Lower leg skin (tissue), 4 donors: Measurements from ENCODE around the gene GRAMD2B. TPM values are rescaled to one million over a fixed set of nuclear protein-coding genes. Genes with fewer than 3 reads are reported as not detected.

ENCODE experiments used
- DNase-seq, 2 donors: peaks; one replicate each; pipeline ENCODE4 v3.0.0-alpha.2; 2019; ENCODE audit warnings: low spot score in 2 of 2
- H3K4me3 ChIP-seq: fragments of 200-600 bp; sonication (generic); 2 replicates; pipeline ENCODE4 v1.5.1; 2017; ENCODE audit warnings: mild to moderate bottlenecking, low read depth; ENCODE audit not compliant: poor library complexity, severe bottlenecking
- CTCF ChIP-seq, 3 donors: fragments of 450-650 bp; IDR thresholded peaks; one replicate each; pipeline ENCODE4 v1.5.1; 2016; ENCODE audit warnings: antibody characterized with exemption in 3 of 3, mild to moderate bottlenecking in 3 of 3, moderate library complexity in 2 of 3
- POLR2A ChIP-seq, 2 donors: fragments of 450-650 bp; IDR thresholded peaks; one replicate each; pipeline ENCODE4 v1.6.1; 2016 to 2017; ENCODE audit warnings: antibody characterized with exemption in 2 of 2, mild to moderate bottlenecking in 1 of 2, moderate library complexity in 1 of 2
- WGBS, 2 donors: methylation state at CpG; one replicate each; pipeline ENCODE4 v1.1.5; 2018; 5-methylcytosine and 5-hydroxymethylcytosine counted together
- intact Hi-C: fragments of 100-400 bp; cut with DNase I; formaldehyde crosslinking; loops from one replicate; pipeline ENCODE4 v1.15.0; 2023; ENCODE audit warnings: low total_unique reads
- total RNA-seq, 4 donors: library from RNA; depleted of rRNA; stranded (reverse); fragments of >200 nt; gene quantifications; one replicate each; pipeline ENCODE4 v1.1.0, GENCODE V29; 2016

The GRAMD2B gene
- total RNA-seq, 4 donors from 2014 or later = 58.9 to 99.8 (median 75.8) TPM

- intact Hi-C loops = no loop called here
- TF ChIP-seq POLR2A (IDR thresholded peaks at IDR 0.05) = no peak
- TF ChIP-seq CTCF (IDR thresholded peaks at IDR 0.05) = no peak
- DNase-seq = no peak
- WGBS, 2 donors = 70 to 71% methylated on average over 5 of the region's 5 CpGs
- H3K4me3 ChIP-seq = no peak overlapping the region
Measured at GRCh38 chr5:126450907-126451306, 27.7 kb downstream of the GRAMD2B start.

GRCh38 chr5:126452477-126452876 lies 29.3 kb downstream of the GRAMD2B start:
- intact Hi-C loops = no loop called here
- no peak for TF ChIP-seq CTCF (IDR thresholded peaks at IDR 0.05)
- DNase-seq = no peak
- WGBS, 2 donors = 93% methylated on average over 1 of the region's 1 CpG
- H3K4me3 ChIP-seq = no peak overlapping the region

GRCh38 chr5:126454081-126454480 lies 30.9 kb downstream of the GRAMD2B start:
- 59 to 70% methylated on average over 7 of the region's 7 CpGs for WGBS, 2 donors
- intact Hi-C loops = no loop called here
- no peak overlapping the region for H3K4me3 ChIP-seq
- no peak for DNase-seq
- no peak for TF ChIP-seq CTCF (IDR thresholded peaks at IDR 0.05)
- no peak for TF ChIP-seq POLR2A (IDR thresholded peaks at IDR 0.05)

- WGBS, 2 donors = 94 to 95% methylated on average over 1 of the region's 1 CpG
- intact Hi-C loops = no loop called here
- no peak for DNase-seq
- TF ChIP-seq CTCF (IDR thresholded peaks at IDR 0.05) = no peak
- no peak for TF ChIP-seq POLR2A (IDR thresholded peaks at IDR 0.05)
- no peak overlapping the region for H3K4me3 ChIP-seq
Measured at GRCh38 chr5:126454535-126454934, 31.3 kb downstream of the GRAMD2B start.

GRCh38 chr5:126455264-126455663 lies 32.1 kb downstream of the GRAMD2B start:
- intact Hi-C loops = no loop called here
- H3K4me3 ChIP-seq = no peak overlapping the region
- DNase-seq = no peak
- no peak for TF ChIP-seq POLR2A (IDR thresholded peaks at IDR 0.05)
- no peak for TF ChIP-seq CTCF (IDR thresholded peaks at IDR 0.05)

GRCh38 chr5:126455728-126456127 lies 32.5 kb downstream of the GRAMD2B start:
- intact Hi-C loops = no loop called here
- H3K4me3 ChIP-seq = no peak overlapping the region
- DNase-seq = no peak
- TF ChIP-seq CTCF (IDR thresholded peaks at IDR 0.05) = no peak
- no peak for TF ChIP-seq POLR2A (IDR thresholded peaks at IDR 0.05)
- 88 to 95% methylated on average over 1 of the region's 1 CpG for WGBS, 2 donors
